KMS-11 (cell line): ENCODE data around the gene CYB561D2.

ENCODE experiments used
- H2AFZ ChIP-seq: fragments of 200-600 bp; sonication (generic); 2 replicates; pipeline ENCODE4 v1.6.1; 2016; ENCODE audit warnings: antibody characterized with exemption, mixed run types, low read depth
- H3K27ac ChIP-seq: fragments of 200-600 bp; sonication (generic); 2 replicates; pipeline ENCODE4 v1.6.1; 2016; ENCODE audit warnings: mild to moderate bottlenecking, mixed run types
- H3K27me3 ChIP-seq: fragments of 200-600 bp; sonication (generic); 2 replicates; pipeline ENCODE4 v1.6.1; 2017; ENCODE audit warnings: mild to moderate bottlenecking, low read depth, mixed run types, moderate library complexity; ENCODE audit not compliant: insufficient read depth
- H3K36me3 ChIP-seq: fragments of 200-600 bp; sonication (generic); 2 replicates; pipeline ENCODE4 v1.6.1; 2017; ENCODE audit warnings: mild to moderate bottlenecking, mixed run types; ENCODE audit not compliant: insufficient read depth
- H3K4me1 ChIP-seq: fragments of 200-600 bp; sonication (generic); 2 replicates; pipeline ENCODE4 v1.6.1; 2016; ENCODE audit warnings: mild to moderate bottlenecking, low read depth, mixed run types; ENCODE audit not compliant: poor library complexity, severe bottlenecking
- H3K4me2 ChIP-seq: fragments of 200-600 bp; sonication (generic); 2 replicates; pipeline ENCODE4 v1.7.0; 2016; ENCODE audit warnings: mild to moderate bottlenecking, mixed run types
- H3K4me3 ChIP-seq: fragments of 200-600 bp; sonication (generic); IDR thresholded peaks from 2 replicates; pipeline ENCODE4 v1.6.1; 2017; ENCODE audit warnings: low read depth, low read length, mixed read lengths; ENCODE audit not compliant: insufficient read depth
- H3K79me2 ChIP-seq: fragments of 200-600 bp; sonication (generic); 2 replicates; pipeline ENCODE4 v1.6.1; 2016; ENCODE audit warnings: low read depth, mixed run types; ENCODE audit not compliant: insufficient read depth
- H3K9ac ChIP-seq: fragments of 200-600 bp; sonication (generic); 2 replicates; pipeline ENCODE4 v1.6.1; 2016; ENCODE audit warnings: mild to moderate bottlenecking, mixed run types
- H4K20me1 ChIP-seq: fragments of 200-600 bp; sonication (generic); 2 replicates; pipeline ENCODE4 v1.6.1; 2016; ENCODE audit warnings: mild to moderate bottlenecking, mixed run types; ENCODE audit not compliant: insufficient read depth
- TF ChIP-seq, protein P1 (sequence below): fragments of 200-600 bp; sonication (generic); conservative IDR thresholded peaks from 2 replicates; pipeline ENCODE4 v1.6.1; 2017; ENCODE audit warnings: low read depth, mild to moderate bottlenecking, antibody characterized with exemption, low read length, moderate library complexity, mixed read lengths

CYB561D2 gene

DNA sequence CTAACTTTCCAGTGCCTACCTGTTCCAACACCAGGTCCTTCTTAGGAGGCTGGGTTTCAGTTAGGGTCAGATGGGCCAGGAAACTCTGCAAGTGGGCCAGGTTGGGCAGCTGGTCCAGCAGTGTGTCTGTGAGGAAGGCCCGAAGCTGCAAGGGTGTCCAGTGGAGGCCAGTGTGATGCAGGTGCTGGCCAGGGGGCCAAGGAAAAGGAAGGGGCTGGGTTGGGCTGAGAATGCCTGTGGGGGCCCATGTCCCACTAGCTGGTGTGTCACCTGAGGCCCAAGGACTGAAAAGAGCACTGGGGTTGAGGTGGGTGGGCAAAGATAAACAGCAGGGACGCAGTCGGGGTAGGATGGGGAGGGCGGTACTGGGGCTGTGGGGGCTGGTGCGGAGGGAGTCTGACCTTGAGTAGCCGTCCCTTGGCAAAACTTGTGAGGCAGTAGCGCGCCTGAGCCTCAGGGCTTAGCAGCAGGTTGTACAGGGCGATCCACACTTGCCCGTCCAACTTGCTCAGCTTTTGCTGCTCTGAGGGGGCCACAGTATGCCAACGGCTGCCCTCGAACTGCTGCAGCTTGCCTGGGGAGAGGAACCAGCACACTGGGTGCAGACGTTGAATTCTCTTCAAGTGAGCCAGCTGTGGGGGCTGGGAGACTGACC is 8.5 kb upstream of the CYB561D2 start:
- TF ChIP-seq, protein P1, sequence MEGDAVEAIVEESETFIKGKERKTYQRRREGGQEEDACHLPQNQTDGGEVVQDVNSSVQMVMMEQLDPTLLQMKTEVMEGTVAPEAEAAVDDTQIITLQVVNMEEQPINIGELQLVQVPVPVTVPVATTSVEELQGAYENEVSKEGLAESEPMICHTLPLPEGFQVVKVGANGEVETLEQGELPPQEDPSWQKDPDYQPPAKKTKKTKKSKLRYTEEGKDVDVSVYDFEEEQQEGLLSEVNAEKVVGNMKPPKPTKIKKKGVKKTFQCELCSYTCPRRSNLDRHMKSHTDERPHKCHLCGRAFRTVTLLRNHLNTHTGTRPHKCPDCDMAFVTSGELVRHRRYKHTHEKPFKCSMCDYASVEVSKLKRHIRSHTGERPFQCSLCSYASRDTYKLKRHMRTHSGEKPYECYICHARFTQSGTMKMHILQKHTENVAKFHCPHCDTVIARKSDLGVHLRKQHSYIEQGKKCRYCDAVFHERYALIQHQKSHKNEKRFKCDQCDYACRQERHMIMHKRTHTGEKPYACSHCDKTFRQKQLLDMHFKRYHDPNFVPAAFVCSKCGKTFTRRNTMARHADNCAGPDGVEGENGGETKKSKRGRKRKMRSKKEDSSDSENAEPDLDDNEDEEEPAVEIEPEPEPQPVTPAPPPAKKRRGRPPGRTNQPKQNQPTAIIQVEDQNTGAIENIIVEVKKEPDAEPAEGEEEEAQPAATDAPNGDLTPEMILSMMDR, result no peak
- Histone ChIP-seq H2AFZ (no peak overlapping the region), H3K27me3 (no peaks in the 10 kb centered on the region), H3K36me3 (no peaks in the 10 kb centered on the region), H3K79me2 (no peaks in the 10 kb centered on the region), H3K9ac (no peak overlapping the region), H3K4me2 (no peak overlapping the region), H3K4me3 (no peak overlapping the region), H3K4me1 (no peaks in the 10 kb centered on the region), H3K27ac (no peak overlapping the region), H4K20me1 (no peaks in the 10 kb centered on the region)

- Histone ChIP-seq H3K9ac (no peak overlapping the region), H3K27me3 (no peaks in the 10 kb centered on the region), H3K27ac (no peak overlapping the region), H2AFZ (no peak overlapping the region), H3K4me3 (no peak overlapping the region), H3K4me1 (no peaks in the 10 kb centered on the region), H3K4me2 (no peak overlapping the region), H3K36me3 (no peaks in the 10 kb centered on the region), H3K79me2 (no peaks in the 10 kb centered on the region), H4K20me1 (no peaks in the 10 kb centered on the region)
- TF ChIP-seq, protein P1, result no peak
These were observed 7.6 kb upstream of the CYB561D2 start for GRCh38 chr3:50342813-50343633.

GRCh38 chr3:50345008-50345407 is 5.7 kb upstream of the CYB561D2 start:
- no peaks in the 10 kb centered on the region for H3K27me3 ChIP-seq
- no peak overlapping the region for H3K27ac ChIP-seq
- H3K4me1 ChIP-seq, result peaks cover 8% of the 10 kb centered on the region
- no peak overlapping the region for H2AFZ ChIP-seq
- no peaks in the 10 kb centered on the region for H4K20me1 ChIP-seq
- no peaks in the 10 kb centered on the region for H3K36me3 ChIP-seq
- no peak overlapping the region for H3K9ac ChIP-seq
- peak overlapping the region; percentile 9; the same call in 1 of the 2 replicates for H3K4me2 ChIP-seq
- no peak overlapping the region for H3K4me3 ChIP-seq
- TF ChIP-seq, protein P1, result no peak
- H3K79me2 ChIP-seq, result no peaks in the 10 kb centered on the region

GRCh38 chr3:50345586-50346234 is 5.0 kb upstream of the CYB561D2 start, which contains the start of gene ZMYND10:
Gene ZMYND10, minus strand, starts transcription at chr3:50345732. Its CDS starts 153 bp downstream, at chr3:50345579.
- H3K79me2 ChIP-seq, result no peaks in the 10 kb centered on the region
- H3K27ac ChIP-seq, result no peak within 1 kb of the TSS
- no peak within 1 kb of the TSS; the same call in 1 of the 2 replicates for H2AFZ ChIP-seq
- no peaks in the 10 kb centered on the region for H4K20me1 ChIP-seq
- TF ChIP-seq, protein P1, result no peak
- no peak within 1 kb of the TSS for H3K4me3 ChIP-seq
- no peaks in the 10 kb centered on the region for H3K36me3 ChIP-seq
- no peak within 1 kb of the TSS for H3K9ac ChIP-seq
- H3K4me2 ChIP-seq, result peak within 1 kb of the TSS; percentile 9; the same call in 1 of the 2 replicates
- H3K4me1 ChIP-seq, result peaks cover 10% of the 10 kb centered on the region
- no peaks in the 10 kb centered on the region for H3K27me3 ChIP-seq
